ENCODE measurements around the gene CCL2. TPM values are rescaled to one million over a fixed set of nuclear protein-coding genes. Genes with fewer than 3 reads are reported as not detected.
A peak's percentile ranks its signal among the peaks of the same experiment; 100 is the strongest.

CCL2 gene
- total RNA-seq, 1 donor from 2014 or later: 15.2 TPM

DNA sequence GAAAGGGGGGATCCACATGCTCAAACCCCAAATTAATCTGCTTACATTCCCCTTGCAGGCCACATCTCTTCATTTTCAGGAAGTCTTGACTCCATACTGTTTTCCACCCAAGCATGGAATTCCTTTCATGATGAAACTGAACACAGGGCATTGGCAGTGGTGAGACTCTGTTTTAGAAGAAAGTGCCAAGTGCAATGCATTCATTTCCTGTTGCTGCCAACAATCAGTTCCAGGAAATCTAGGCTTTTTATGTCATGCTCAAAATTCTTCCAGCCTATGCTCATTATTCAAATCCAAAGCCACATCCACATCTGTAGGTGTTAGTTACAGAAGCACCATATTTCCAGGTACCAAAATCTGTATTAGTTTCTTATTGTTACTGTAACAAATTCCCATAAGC lies 4.1 kb downstream of the CCL2 start:
- H3K27me3 ChIP-seq: no peaks in the 10 kb centered on the region
- H3K9me3 ChIP-seq: no peaks in the 10 kb centered on the region
- TF ChIP-seq POLR2A (IDR thresholded peaks at IDR 0.05) (no peak), POLR2AphosphoS5 (IDR thresholded peaks at IDR 0.05; ENCODE audit: insufficient read depth in 1 of 2, low read depth in 1 of 2) (peak in 1 of 2 donors; percentile 28)
- no peak overlapping the region for H3K27ac ChIP-seq
- no peak overlapping the region for H3K4me3 ChIP-seq
- no peak for DNase-seq (ENCODE audit: extremely low spot score in 2 of 2)
- intact Hi-C loops (cut with DNase I): no loop called here
- no peaks in the 10 kb centered on the region for H3K36me3 ChIP-seq
- H3K4me1 ChIP-seq: peaks cover 31% of the 10 kb centered on the region

DNA sequence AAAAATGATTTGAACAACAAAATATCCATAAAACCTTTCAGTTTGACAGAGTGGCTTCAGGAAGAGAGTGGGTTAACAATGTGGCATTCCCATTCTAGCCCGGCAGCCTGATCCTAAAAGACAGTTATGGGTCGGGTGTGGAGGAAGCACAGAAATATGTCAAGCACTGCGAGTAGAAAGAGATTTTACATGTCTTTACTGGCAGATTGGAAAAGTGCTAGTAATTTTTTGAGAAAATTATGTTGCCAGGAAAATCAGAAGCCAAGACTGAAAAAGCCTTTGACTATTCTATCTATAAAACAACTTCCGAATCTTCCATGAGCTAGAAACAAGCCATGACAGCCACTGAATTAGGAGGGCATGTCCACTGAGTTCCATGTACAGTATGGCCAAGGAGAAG lies 5.8 kb downstream of the CCL2 start:
- intact Hi-C loops (cut with DNase I): no loop called here

DNA sequence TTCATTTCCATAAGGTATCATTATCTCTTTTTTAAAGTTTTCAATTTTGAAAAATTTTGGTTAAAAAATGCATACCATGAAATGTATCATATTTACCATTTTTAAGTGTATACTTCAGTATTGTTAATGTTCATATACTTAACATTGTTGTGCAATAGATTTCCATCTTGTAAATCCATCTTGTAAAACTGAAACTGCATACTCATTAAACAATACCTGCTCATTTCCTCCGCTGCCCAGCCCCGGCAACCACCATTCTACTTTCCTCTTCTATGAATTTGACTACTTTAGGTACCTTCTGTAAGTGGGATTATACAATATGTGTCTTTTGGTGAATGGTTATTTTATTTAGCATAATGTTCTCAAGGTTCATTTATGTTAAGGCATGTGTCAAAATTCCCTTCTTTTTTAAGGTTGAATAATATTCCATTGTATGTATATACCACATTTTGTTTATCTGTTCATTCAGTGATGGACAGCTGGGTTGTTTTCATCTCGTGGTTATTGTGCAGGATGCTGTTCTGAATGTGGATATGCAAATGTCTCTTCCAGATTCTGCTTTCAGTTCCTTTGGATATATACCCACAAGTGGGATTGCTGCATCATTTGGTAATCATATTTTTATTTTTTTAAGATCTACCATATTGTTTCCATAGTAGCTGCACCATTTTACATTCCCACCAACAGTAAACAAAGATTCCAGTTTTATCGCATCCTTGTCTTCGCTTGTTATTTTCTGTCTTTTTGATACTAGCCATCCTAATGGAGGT lies 6.7 kb downstream of the CCL2 start:
- H3K4me1 ChIP-seq: peaks cover 5% of the 10 kb centered on the region
- intact Hi-C loops (cut with DNase I): no loop called here
- no peak for DNase-seq (ENCODE audit: extremely low spot score in 2 of 2)
- H3K36me3 ChIP-seq: no peaks in the 10 kb centered on the region
- no peak overlapping the region for H3K27ac ChIP-seq
- H3K4me3 ChIP-seq: no peak overlapping the region
- no peaks in the 10 kb centered on the region for H3K9me3 ChIP-seq
- TF ChIP-seq, protein P1, sequence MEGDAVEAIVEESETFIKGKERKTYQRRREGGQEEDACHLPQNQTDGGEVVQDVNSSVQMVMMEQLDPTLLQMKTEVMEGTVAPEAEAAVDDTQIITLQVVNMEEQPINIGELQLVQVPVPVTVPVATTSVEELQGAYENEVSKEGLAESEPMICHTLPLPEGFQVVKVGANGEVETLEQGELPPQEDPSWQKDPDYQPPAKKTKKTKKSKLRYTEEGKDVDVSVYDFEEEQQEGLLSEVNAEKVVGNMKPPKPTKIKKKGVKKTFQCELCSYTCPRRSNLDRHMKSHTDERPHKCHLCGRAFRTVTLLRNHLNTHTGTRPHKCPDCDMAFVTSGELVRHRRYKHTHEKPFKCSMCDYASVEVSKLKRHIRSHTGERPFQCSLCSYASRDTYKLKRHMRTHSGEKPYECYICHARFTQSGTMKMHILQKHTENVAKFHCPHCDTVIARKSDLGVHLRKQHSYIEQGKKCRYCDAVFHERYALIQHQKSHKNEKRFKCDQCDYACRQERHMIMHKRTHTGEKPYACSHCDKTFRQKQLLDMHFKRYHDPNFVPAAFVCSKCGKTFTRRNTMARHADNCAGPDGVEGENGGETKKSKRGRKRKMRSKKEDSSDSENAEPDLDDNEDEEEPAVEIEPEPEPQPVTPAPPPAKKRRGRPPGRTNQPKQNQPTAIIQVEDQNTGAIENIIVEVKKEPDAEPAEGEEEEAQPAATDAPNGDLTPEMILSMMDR (IDR thresholded peaks at IDR 0.05): no peak
- TF ChIP-seq POLR2A (IDR thresholded peaks at IDR 0.05): no peak
- no peak for TF ChIP-seq POLR2AphosphoS5 (IDR thresholded peaks at IDR 0.05; ENCODE audit: insufficient read depth in 1 of 2, low read depth in 1 of 2)
- no peaks in the 10 kb centered on the region for H3K27me3 ChIP-seq

More for the DNA sequence above, 5.8 kb downstream of the CCL2 start:
- DNase-seq (ENCODE audit: extremely low spot score in 2 of 2): no peak
- Histone ChIP-seq H3K4me3 (no peak overlapping the region), H3K4me1 (peaks cover 14% of the 10 kb centered on the region), H3K36me3 (no peaks in the 10 kb centered on the region), H3K27ac (no peak overlapping the region), H3K27me3 (no peaks in the 10 kb centered on the region), H3K9me3 (no peaks in the 10 kb centered on the region)
- TF ChIP-seq POLR2A (IDR thresholded peaks at IDR 0.05): no peak
- no peak for TF ChIP-seq POLR2AphosphoS5 (IDR thresholded peaks at IDR 0.05; ENCODE audit: insufficient read depth in 1 of 2, low read depth in 1 of 2)
- TF ChIP-seq, protein P1 (IDR thresholded peaks at IDR 0.05): no peak

DNA sequence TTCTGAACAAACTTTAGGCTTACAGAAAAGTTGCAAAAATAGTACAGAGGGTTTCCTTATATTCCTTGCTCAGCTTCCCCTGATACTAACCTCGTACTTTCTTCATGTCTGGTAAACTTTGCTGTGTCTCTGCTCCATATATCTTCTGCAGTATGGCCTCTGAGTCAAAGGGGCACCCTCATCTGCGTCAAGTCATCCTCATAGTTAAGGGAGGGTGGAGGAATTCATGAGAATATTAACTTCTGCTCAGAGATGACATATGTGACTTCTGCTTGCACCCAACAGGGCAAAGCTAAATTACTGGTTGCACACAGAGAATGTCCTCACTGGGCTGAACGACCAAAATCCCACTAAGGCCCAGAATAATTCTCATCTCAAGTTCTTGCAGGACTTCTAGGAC lies 10.6 kb downstream of the CCL2 start:
- DNase-seq (ENCODE audit: extremely low spot score in 2 of 2): no peak
- Histone ChIP-seq H3K4me3 (no peak overlapping the region), H3K36me3 (no peaks in the 10 kb centered on the region), H3K27me3 (no peaks in the 10 kb centered on the region), H3K9me3 (no peaks in the 10 kb centered on the region), H3K27ac (no peak overlapping the region), H3K4me1 (peaks cover 9% of the 10 kb centered on the region)
- intact Hi-C loops (cut with DNase I): no loop called here
- TF ChIP-seq POLR2A (IDR thresholded peaks at IDR 0.05): no peak
- TF ChIP-seq, protein P1 (IDR thresholded peaks at IDR 0.05): no peak
- TF ChIP-seq POLR2AphosphoS5 (IDR thresholded peaks at IDR 0.05; ENCODE audit: insufficient read depth in 1 of 2, low read depth in 1 of 2): no peak

GRCh38 chr17:34269969-34270368 lies 14.9 kb downstream of the CCL2 start, which contains the start of gene CCL7:
Gene CCL7, plus strand, starts transcription at chr17:34270221. Its CDS starts 70 bp downstream, at chr17:34270291.
- TF ChIP-seq POLR2AphosphoS5 (IDR thresholded peaks at IDR 0.05; ENCODE audit: insufficient read depth in 1 of 2, low read depth in 1 of 2) (no peak), POLR2A (IDR thresholded peaks at IDR 0.05) (no peak)
- TF ChIP-seq, protein P1 (IDR thresholded peaks at IDR 0.05): no peak
- intact Hi-C loops (cut with DNase I): no loop called here
- Histone ChIP-seq H3K27me3 (no peaks in the 10 kb centered on the region), H3K9me3 (no peaks in the 10 kb centered on the region), H3K4me3 (no peak within 1 kb of the TSS), H3K4me1 (peaks cover 9% of the 10 kb centered on the region), H3K36me3 (no peaks in the 10 kb centered on the region), H3K27ac (no peak within 1 kb of the TSS)
- no peak for DNase-seq (ENCODE audit: extremely low spot score in 2 of 2)

All from vagina (tissue), 2 donors.